Measurements from ENCODE around the gene ANO3.

Gene ANO3

GRCh38 chr11:26539517-26539916 lies 207.6 kb downstream of the ANO3 start:
- Histone ChIP-seq H3K36me3 (no peaks in the 10 kb centered on the region), H3K27me3 (no peaks in the 10 kb centered on the region), H3K4me3 (ENCODE audit: low read depth in 1 of 2, low read length in 1 of 2) (no peak overlapping the region), H3K4me1 (ENCODE audit: control insufficient read depth in 1 of 2, insufficient read depth in 1 of 2, low read depth in 1 of 2, low read length in 1 of 2) (no peaks in the 10 kb centered on the region), H3K27ac (no peak overlapping the region), H3K9me3 (no peaks in the 10 kb centered on the region)
- TF ChIP-seq CTCF (IDR thresholded peaks at IDR 0.05): no peak

- no peak for TF ChIP-seq CTCF (IDR thresholded peaks at IDR 0.05)
- no peaks in the 10 kb centered on the region for H3K27me3 ChIP-seq
- H3K9me3 ChIP-seq: no peaks in the 10 kb centered on the region
- H3K4me1 ChIP-seq (ENCODE audit: control insufficient read depth in 1 of 2, insufficient read depth in 1 of 2, low read depth in 1 of 2, low read length in 1 of 2): no peaks in the 10 kb centered on the region
- H3K4me3 ChIP-seq (ENCODE audit: low read depth in 1 of 2, low read length in 1 of 2): no peak overlapping the region
- H3K27ac ChIP-seq: no peak overlapping the region
- H3K36me3 ChIP-seq: no peaks in the 10 kb centered on the region
These were observed 209.9 kb downstream of the ANO3 start for GRCh38 chr11:26541870-26542269.

GRCh38 chr11:26549176-26549575 lies 217.2 kb downstream of the ANO3 start:
- H3K27ac ChIP-seq: no peak overlapping the region
- H3K36me3 ChIP-seq: no peaks in the 10 kb centered on the region
- no peaks in the 10 kb centered on the region for H3K4me1 ChIP-seq (ENCODE audit: control insufficient read depth in 1 of 2, insufficient read depth in 1 of 2, low read depth in 1 of 2, low read length in 1 of 2)
- H3K27me3 ChIP-seq: no peaks in the 10 kb centered on the region
- H3K4me3 ChIP-seq (ENCODE audit: low read depth in 1 of 2, low read length in 1 of 2): no peak overlapping the region
- TF ChIP-seq CTCF (IDR thresholded peaks at IDR 0.05): no peak
- H3K9me3 ChIP-seq: no peaks in the 10 kb centered on the region

GRCh38 chr11:26550022-26550421 lies 218.1 kb downstream of the ANO3 start:
- Histone ChIP-seq H3K36me3 (no peaks in the 10 kb centered on the region), H3K4me1 (ENCODE audit: control insufficient read depth in 1 of 2, insufficient read depth in 1 of 2, low read depth in 1 of 2, low read length in 1 of 2) (no peaks in the 10 kb centered on the region), H3K27ac (no peak overlapping the region), H3K27me3 (no peaks in the 10 kb centered on the region), H3K9me3 (no peaks in the 10 kb centered on the region), H3K4me3 (ENCODE audit: low read depth in 1 of 2, low read length in 1 of 2) (no peak overlapping the region)
- TF ChIP-seq CTCF (IDR thresholded peaks at IDR 0.05): no peak

GRCh38 chr11:26551186-26551801 lies 219.4 kb downstream of the ANO3 start:
- Histone ChIP-seq H3K9me3 (no peaks in the 10 kb centered on the region), H3K36me3 (no peaks in the 10 kb centered on the region), H3K27me3 (no peaks in the 10 kb centered on the region), H3K4me3 (ENCODE audit: low read depth in 1 of 2, low read length in 1 of 2) (no peak overlapping the region), H3K27ac (no peak overlapping the region), H3K4me1 (ENCODE audit: control insufficient read depth in 1 of 2, insufficient read depth in 1 of 2, low read depth in 1 of 2, low read length in 1 of 2) (no peaks in the 10 kb centered on the region)
- no peak for TF ChIP-seq CTCF (IDR thresholded peaks at IDR 0.05)

GRCh38 chr11:26553182-26553581 lies 221.3 kb downstream of the ANO3 start:
- TF ChIP-seq CTCF (IDR thresholded peaks at IDR 0.05): no peak
- H3K27me3 ChIP-seq: no peaks in the 10 kb centered on the region
- no peak overlapping the region for H3K27ac ChIP-seq
- no peak overlapping the region for H3K4me3 ChIP-seq (ENCODE audit: low read depth in 1 of 2, low read length in 1 of 2)
- no peaks in the 10 kb centered on the region for H3K4me1 ChIP-seq (ENCODE audit: control insufficient read depth in 1 of 2, insufficient read depth in 1 of 2, low read depth in 1 of 2, low read length in 1 of 2)
- H3K9me3 ChIP-seq: no peaks in the 10 kb centered on the region
- H3K36me3 ChIP-seq: no peaks in the 10 kb centered on the region

Measured in neutrophil (primary cell).